GF-D8 (cell line): ENCODE measurements around the gene ISCA1.

Experiments used
- DNase-seq: peaks from one replicate; lab custom pipeline; 2025; lab: John Stamatoyannopoulos, UW

The ISCA1 gene

DNA sequence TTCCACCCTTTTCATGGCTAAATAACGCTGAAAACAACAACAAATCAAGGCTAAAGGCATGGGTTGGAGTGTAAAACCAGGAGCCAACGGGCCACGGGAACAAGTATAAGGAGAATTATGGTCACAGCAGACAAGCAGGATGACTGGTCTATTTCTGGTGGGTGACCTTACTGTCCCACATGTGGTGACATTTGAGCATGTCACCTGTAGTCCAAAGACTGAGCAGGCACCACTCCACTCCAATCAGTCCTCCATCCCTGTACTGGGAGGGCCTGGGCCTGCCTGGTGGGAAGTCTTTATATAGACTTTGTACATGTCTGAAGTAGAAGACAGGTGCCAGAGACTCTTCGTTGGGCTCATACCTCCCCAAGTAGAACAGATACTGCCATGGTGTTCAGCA is 59.7 kb downstream of the ISCA1 start:
- DNase-seq: no peak

DNA sequence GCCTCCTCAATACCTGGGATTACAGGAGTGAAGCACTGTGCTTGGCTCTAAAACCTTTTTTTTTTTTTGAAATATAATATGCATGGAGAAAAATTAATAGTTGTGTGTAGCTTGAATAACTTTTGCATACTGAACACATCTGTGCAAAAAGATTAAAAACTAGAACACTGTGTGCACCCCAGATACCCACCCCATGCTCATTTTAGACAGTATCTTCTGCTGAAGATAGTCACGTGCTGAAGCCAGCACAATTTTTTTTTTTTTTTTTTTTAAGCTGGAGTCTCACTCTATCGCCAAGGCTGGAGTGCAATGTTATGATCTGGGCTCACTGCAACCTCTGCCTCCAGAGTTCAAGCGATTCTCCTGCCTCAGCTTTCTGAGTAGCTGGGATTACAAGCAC is 62.7 kb downstream of the ISCA1 start:
- DNase-seq: no peak

DNA sequence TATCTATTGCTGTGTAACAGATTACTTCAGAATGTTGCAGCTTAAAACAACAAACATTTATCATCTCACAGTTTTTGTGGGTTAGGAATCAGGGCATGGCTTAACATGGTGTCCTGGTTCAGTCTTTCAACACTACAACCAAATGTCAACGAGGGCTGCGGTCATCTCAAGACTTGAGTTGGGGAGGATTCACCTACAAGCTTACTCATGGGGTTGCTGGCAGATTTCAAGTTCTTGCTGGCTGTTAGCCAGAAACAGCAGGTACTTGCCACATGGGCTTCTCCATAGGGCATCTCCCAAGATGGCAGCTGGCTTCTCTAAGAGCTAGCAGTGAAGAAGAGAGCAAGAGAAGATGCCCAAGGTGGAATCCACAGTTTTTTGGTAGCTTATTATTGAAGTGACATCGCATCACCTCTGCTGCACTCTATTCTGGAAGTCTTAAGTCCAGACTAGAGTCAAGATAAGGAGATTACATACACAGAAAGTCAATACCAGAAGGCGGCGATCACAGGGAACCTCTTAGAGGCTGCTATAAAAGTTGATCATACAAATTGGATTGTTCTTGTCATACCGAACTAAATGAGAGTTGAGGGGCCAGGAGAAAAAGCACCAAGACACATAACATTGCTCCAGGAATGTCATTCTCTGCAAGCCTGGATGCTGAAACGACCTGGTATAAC is 65.1 kb downstream of the ISCA1 start:
- no peak for DNase-seq
